ENCODE data around the gene TMEM95.

TMEM95 gene

DNA sequence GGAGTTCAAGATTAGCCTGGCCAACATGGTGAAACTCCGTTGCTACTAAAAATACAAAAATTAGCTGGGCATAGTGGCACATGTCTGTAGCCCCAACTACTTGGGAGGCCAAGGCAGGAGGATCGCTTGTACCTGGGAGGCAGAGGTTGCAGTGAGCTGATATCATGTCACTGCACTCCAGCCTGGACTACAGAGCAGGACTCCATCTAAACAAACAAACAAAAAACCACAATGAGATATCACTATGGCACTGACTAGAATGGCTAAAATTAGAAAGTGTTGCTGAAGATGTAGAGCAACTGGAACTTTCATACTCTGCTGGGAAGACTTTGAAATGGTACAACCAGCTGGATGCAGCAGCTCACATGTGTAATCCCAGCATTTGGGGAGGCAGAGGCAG is 19.4 kb downstream of the TMEM95 start:
- DNase-seq (ENCODE audit: low read depth in 2 of 3, low spot score in 2 of 3), result no peak

GRCh38 chr17:7379134-7379533 is 24.2 kb downstream of the TMEM95 start:
- DNase-seq (ENCODE audit: low read depth in 2 of 3, low spot score in 2 of 3), result no peak

- no peak for DNase-seq (ENCODE audit: low read depth in 2 of 3, low spot score in 2 of 3)
These were observed 25.4 kb downstream of the TMEM95 start for GRCh38 chr17:7380321-7380720.

DNA sequence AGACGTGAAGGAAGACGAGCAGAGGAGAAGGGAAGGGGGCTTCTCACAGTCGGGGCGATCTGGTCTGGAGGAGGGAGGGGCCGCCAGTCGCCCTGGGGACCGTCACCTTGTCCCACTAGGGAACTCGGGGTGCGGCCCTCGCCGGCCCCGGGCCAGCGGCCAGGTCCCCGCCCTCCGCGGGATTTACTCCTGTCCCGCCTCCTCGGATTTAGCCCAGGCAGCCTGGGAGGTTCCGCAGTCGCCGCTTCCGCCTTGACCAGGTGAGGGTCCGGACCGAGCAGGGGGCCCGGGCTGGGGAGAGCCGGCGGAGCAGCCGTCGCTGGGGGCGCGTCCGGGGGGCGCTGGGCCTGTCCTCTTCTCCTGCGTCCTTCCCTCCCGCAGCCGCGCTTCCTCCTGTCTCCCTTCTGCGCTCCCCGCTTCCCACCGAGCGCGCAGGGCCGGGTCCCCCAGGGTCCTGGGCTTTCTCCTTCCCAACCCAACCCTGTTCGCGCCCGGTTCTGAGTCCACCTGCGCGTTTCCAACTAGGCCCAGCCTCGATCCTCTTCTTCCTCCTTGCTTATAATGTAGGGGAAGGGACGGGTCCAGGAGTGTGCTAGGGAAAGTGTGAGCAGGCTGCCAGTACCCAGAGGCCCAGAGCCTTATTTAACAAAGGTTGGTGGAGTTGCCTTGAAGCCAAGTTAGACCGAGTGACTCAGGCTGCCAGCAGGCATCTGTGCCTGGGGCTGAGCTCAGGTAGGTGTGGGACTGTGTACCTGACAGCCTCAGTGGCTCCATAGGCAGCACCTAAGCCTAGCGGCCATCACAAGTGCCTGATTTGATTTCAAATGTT is 26.1 kb downstream of the TMEM95 start, which contains the start of gene TNK1:
Gene TNK1 (plus strand): TSS at position 235 of the 829 bp plus-strand sequence. CDS start 1,838 bp downstream, outside the sequence.
- no peak for DNase-seq (ENCODE audit: low read depth in 2 of 3, low spot score in 2 of 3)

- DNase-seq (ENCODE audit: low read depth in 2 of 3, low spot score in 2 of 3), result no peak
These were observed 27.9 kb downstream of the TMEM95 start for GRCh38 chr17:7382901-7383300.

- no peak for DNase-seq (ENCODE audit: low read depth in 2 of 3, low spot score in 2 of 3)
These were observed 28.4 kb downstream of the TMEM95 start for GRCh38 chr17:7383371-7383741.

- DNase-seq (ENCODE audit: low read depth in 2 of 3, low spot score in 2 of 3), result peak; percentile 47 to 68 (median 58)
These were observed 29.0 kb downstream of the TMEM95 start for GRCh38 chr17:7383742-7384488.

GRCh38 chr17:7384489-7385081 is 29.6 kb downstream of the TMEM95 start:
- DNase-seq (ENCODE audit: low read depth in 2 of 3, low spot score in 2 of 3), result no peak

GRCh38 chr17:7388856-7389255 is 33.9 kb downstream of the TMEM95 start:
- no peak for DNase-seq (ENCODE audit: low read depth in 2 of 3, low spot score in 2 of 3)

- no peak for DNase-seq (ENCODE audit: low read depth in 2 of 3, low spot score in 2 of 3)
These were observed 35.3 kb downstream of the TMEM95 start for GRCh38 chr17:7389924-7390910.

- no peak for DNase-seq (ENCODE audit: low read depth in 2 of 3, low spot score in 2 of 3)
These were observed 36.4 kb downstream of the TMEM95 start for GRCh38 chr17:7391307-7391706.

DNA sequence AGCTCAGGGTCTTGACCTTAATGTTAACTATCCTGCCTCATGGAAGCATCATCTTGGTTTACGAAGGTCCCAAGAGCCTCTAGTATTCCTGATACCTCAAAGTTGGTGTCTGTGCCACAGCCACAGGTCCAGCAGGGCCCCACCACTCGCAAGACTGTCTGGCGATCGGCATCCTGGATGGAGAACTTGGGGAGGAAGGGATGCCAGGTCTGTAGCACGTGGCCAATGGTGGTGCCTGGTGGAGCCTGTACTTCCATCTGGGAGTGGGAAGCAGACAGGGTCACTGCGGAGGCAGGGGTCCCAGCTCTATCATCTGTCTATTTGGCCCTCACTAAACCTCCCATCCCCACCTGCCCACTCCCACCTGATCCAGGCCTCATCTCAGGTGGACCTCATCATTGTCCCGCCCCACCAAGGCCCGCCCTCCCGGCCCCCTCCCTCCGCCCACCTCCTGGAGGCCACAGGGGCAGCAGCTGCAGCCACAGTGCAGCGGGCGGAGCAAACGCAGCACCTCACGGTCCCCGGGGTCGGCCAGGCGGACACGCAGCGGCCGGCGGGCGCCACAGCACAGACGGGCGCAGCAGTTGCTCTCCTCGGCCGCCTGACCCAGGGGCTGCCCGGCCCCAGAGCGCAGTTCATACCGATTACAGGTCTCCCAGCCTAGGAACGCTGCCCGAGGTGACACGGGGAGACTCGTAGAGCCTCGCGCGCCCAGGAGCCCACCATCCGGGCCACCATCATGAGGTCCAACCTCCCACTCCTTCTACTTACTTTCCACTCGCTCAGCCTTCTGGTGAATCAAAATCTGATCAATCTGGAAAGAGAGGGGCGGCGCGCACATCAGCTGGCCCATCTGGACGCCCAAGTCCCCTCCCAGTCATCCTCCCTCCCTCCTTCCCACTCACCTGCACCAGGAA is 38.0 kb downstream of the TMEM95 start:
- no peak for DNase-seq (ENCODE audit: low read depth in 2 of 3, low spot score in 2 of 3)

- no peak for DNase-seq (ENCODE audit: low read depth in 2 of 3, low spot score in 2 of 3)
These were observed 38.9 kb downstream of the TMEM95 start for GRCh38 chr17:7393613-7394451.

DNA sequence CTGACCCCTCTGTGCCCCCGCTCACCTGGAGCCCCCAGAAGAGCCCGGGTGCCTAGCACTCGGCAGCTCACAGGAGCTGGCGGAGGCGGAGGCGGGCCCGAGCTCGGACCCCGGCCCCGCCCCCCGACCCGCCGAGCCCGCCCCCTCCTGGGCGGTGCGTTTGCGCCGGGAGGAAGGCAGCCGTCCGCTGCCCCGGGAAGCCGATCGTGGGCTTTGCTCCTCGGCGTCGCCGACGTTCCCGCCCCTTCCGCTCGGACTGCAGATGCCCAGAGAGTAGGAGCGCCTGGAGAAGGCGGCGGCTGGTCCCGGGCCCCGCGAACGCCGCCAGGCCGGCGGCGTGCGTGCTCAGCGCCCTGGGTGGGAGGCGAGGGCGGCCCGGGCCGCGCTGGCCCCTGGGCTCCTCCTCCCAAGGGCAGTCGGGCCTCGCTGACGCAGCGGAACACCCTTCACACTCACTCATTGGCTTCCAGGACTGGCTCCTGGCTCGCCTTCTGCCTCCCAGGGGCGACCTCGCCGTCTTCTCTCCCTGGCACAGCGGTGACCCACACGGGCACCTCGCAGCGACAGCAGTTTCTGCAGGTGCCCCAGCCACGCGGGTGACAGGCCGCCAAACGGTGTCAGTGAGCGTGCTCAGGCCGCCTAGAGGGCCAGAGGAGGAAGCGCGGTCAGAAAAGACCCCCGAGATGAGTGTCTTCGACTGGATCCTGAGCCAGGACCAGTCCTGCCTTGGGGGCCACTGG is 39.7 kb downstream of the TMEM95 start, which contains the start of gene PLSCR3:
Gene PLSCR3 (minus strand): TSS at position 74 of the 740 bp plus-strand sequence. CDS start 415 bp downstream, outside the sequence.
- DNase-seq (ENCODE audit: low read depth in 2 of 3, low spot score in 2 of 3), result peak; percentile 61 to 81 (median 79)

GRCh38 chr17:7396147-7396546 is 41.2 kb downstream of the TMEM95 start:
- no peak for DNase-seq (ENCODE audit: low read depth in 2 of 3, low spot score in 2 of 3)

- no peak for DNase-seq (ENCODE audit: low read depth in 2 of 3, low spot score in 2 of 3)
These were observed 43.7 kb downstream of the TMEM95 start for GRCh38 chr17:7398612-7399011.

DNA sequence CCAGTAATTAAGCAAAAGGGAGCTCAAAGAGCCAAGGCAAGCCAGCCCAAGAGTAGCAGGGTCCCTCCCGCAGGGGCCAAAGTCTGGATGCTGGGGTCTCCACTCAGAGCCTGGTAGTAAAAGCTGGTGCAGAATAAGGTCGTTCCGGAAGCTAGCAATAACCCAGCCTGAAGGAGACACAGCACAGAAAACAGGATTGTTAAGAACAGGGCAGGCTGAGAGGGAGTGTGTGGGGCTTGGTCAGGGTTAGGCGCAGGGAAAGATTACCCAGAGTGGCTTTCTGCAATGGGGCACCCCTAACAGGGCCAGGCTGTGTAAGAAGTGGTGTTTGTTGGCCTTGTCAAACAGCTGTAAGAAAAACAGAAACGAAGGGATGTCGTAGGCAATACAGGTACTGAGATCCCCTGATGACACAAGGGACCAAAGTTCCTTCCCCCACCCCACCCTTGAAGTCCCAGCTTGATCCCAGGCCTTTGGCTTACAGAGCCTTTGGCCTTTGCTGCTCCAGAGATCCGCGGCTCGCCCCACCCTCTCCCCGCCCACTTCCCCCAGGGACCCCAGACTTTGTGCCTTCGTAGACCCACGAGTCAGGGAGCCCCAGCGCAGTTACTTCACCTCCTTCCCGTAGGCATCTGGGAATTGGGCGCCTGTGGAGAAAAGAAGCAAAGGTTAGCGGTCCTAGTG is 48.2 kb downstream of the TMEM95 start:
- DNase-seq (ENCODE audit: low read depth in 2 of 3, low spot score in 2 of 3), result no peak

DNA sequence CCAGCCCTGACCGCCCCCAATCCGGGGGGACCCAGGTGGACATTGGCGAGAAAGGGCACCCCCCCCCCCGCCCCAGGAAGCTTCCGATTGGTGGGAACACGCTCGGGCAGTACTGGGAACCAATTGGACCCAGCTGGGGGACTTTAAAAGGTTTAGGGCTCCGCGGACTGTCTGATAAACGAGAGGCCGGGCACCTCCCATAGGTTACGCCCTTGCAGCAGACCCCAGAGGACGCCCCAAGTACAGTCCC is 48.7 kb downstream of the TMEM95 start:
- DNase-seq (ENCODE audit: low read depth in 2 of 3, low spot score in 2 of 3), result no peak

Data from activated CD8-positive, alpha-beta memory T cell treated with anti-CD3 and anti-CD28 coated beads for 48 hours (primary cell).